ENCODE results near the gene EFNB2. TPM values are rescaled to one million over a fixed set of nuclear protein-coding genes. Genes with fewer than 3 reads are reported as not detected.

EFNB2 gene
- total and polyA plus RNA-seq, 2 of the 8 experiments (the other 6 are each of a cell fraction or from before 2014, with no cell fraction given): 8.2 to 12.0 TPM

DNA sequence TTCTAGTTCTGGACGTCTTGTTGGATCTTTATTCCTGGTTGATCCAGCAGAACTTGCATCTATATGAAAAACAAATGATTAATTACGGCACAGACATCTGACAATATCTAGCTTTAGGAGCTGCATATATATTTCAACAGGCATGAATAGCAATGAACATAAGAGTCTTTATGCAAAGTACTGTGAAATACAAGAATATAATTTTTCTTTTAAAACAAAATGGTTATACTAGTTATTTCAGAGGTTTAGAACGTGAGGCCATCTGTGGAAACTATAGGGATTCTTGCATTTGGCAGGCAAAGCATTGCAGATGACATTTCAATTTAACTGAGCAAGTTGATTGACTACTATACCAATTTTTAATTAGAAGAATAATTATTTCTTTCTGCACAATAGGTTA, 40.5 kb downstream of the EFNB2 start:
- H2AFZ ChIP-seq (ENCODE audit: low read length): no peak overlapping the region
- TF ChIP-seq CBX5 (IDR thresholded peaks at IDR 0.05; ENCODE audit: low read depth, low read length) (no peak), TAF7 (optimal IDR thresholded peaks at IDR 0.05; ENCODE audit: borderline replicate concordance, low read depth, low read length) (no peak), CHD1 (IDR thresholded peaks at IDR 0.05; ENCODE audit: low read depth, low read length) (no peak), TAF1 (IDR thresholded peaks at IDR 0.05; ENCODE audit: low read depth, low read length) (no peak), POLR2AphosphoS5 (IDR thresholded peaks at IDR 0.05; ENCODE audit: low read depth, low read length) (no peak), SUZ12 (IDR thresholded peaks at IDR 0.05; ENCODE audit: low read length) (no peak), CEBPB (IDR thresholded peaks at IDR 0.05; ENCODE audit: low read depth, low read length) (no peak), KDM1A (IDR thresholded peaks at IDR 0.05; ENCODE audit: borderline replicate concordance, low read length) (no peak), ZNF274 (IDR thresholded peaks at IDR 0.05; ENCODE audit: borderline replicate concordance, extremely low read depth, low read length) (no peak), EZH2 (IDR thresholded peaks at IDR 0.05; ENCODE audit: low read depth, low read length, severe bottlenecking) (no peak)
- TF ChIP-seq, protein P1, sequence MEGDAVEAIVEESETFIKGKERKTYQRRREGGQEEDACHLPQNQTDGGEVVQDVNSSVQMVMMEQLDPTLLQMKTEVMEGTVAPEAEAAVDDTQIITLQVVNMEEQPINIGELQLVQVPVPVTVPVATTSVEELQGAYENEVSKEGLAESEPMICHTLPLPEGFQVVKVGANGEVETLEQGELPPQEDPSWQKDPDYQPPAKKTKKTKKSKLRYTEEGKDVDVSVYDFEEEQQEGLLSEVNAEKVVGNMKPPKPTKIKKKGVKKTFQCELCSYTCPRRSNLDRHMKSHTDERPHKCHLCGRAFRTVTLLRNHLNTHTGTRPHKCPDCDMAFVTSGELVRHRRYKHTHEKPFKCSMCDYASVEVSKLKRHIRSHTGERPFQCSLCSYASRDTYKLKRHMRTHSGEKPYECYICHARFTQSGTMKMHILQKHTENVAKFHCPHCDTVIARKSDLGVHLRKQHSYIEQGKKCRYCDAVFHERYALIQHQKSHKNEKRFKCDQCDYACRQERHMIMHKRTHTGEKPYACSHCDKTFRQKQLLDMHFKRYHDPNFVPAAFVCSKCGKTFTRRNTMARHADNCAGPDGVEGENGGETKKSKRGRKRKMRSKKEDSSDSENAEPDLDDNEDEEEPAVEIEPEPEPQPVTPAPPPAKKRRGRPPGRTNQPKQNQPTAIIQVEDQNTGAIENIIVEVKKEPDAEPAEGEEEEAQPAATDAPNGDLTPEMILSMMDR (IDR thresholded peaks at IDR 0.05; ENCODE audit: control extremely low read depth in 1 of 3, insufficient read depth in 1 of 3, low read depth in 1 of 3, low read length in 3 of 3): no peak
- TF ChIP-seq, protein P2, sequence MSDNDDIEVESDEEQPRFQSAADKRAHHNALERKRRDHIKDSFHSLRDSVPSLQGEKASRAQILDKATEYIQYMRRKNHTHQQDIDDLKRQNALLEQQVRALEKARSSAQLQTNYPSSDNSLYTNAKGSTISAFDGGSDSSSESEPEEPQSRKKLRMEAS (IDR thresholded peaks at IDR 0.05): no peak

More for the DNA sequence above, 40.5 kb downstream of the EFNB2 start:
- Histone ChIP-seq H3K4me1 (replicated peaks in 1 of 4; ENCODE audit: control insufficient read depth in 3 of 4, insufficient read depth in 4 of 4, low read length in 3 of 4) (peaks cover 0 to 14% (median 3%) of the 10 kb centered on the region in 4 experiments; a peak in 4 of 7 replicates), H3K56ac (replicated peaks; ENCODE audit: insufficient read length, low read depth, low read length) (no peak overlapping the region), H2BK12ac (ENCODE audit: low read depth, low read length) (no peak overlapping the region), H2BK20ac (ENCODE audit: low read length) (no peak overlapping the region), H2BK5ac (ENCODE audit: low read depth, low read length) (no peak overlapping the region), H2BK120ac (replicated peaks; ENCODE audit: low read depth, low read length) (no peak overlapping the region), H3K4me3 (ENCODE audit: extremely low read depth in 1 of 4, insufficient read depth in 2 of 4, low read depth in 3 of 4, low read length in 4 of 4) (no peak overlapping the region), H3K9me3 (ENCODE audit: insufficient read depth in 2 of 2, low read depth in 1 of 2, low read length in 1 of 2) (no peaks in the 10 kb centered on the region), H3K27me3 (replicated peaks in 1 of 4; ENCODE audit: control insufficient read depth in 3 of 4, extremely low read depth in 1 of 4, insufficient read depth in 3 of 4, low read length in 3 of 4) (no peaks in the 10 kb centered on the region), H3K36me3 (ENCODE audit: control insufficient read depth in 2 of 4, insufficient read depth in 4 of 4, low read length in 3 of 4) (peaks cover 3 to 22% (median 15%) of the 10 kb centered on the region in 4 experiments; a peak in 6 of 8 replicates), H4K8ac (ENCODE audit: extremely low read depth, insufficient read depth, low read length) (no peak overlapping the region), H3K23ac (ENCODE audit: insufficient read length) (no peak overlapping the region), H3K14ac (ENCODE audit: insufficient read length) (no peak overlapping the region), H2BK15ac (ENCODE audit: low read length) (no peak overlapping the region), H3K4ac (replicated peaks; ENCODE audit: insufficient read length, low read depth, low read length) (no peak overlapping the region), H4K5ac (ENCODE audit: insufficient read length, low read depth, low read length) (no peak overlapping the region), H3K79me1 (ENCODE audit: low read depth, low read length) (no peaks in the 10 kb centered on the region; the same call in 1 of the 2 replicates), H3K79me2 (ENCODE audit: control insufficient read depth in 1 of 2, insufficient read depth in 2 of 2, low read length in 2 of 2) (no peaks in the 10 kb centered on the region; a peak in 1 of 4 replicates), H3K23me2 (ENCODE audit: low read depth, low read length) (no peaks in the 10 kb centered on the region), H3K27ac (ENCODE audit: low read depth, low read length) (no peak overlapping the region), H3K4me2 (ENCODE audit: insufficient read depth in 1 of 2, low read depth in 2 of 2, low read length in 2 of 2) (no peak overlapping the region), H2AK5ac (ENCODE audit: low read depth, low read length) (no peak overlapping the region), H4K20me1 (replicated peaks in 1 of 2; ENCODE audit: control insufficient read depth in 1 of 2, insufficient read depth in 2 of 2, low read length in 2 of 2) (peaks cover 0 to 5% of the 10 kb centered on the region in 2 experiments), H3K18ac (ENCODE audit: extremely low read depth, low read length) (no peak overlapping the region), H3K9ac (replicated peaks in 1 of 4; ENCODE audit: extremely low read depth in 1 of 4, low read depth in 3 of 4, low read length in 3 of 4) (no peak overlapping the region), H4K91ac (replicated peaks; ENCODE audit: insufficient read length, low read length) (no peak overlapping the region)
- no peak for DNase-seq (ENCODE audit: low read depth in 1 of 2, low spot score in 2 of 2)
- FAIRE-seq: no peak
- ChIA-PET POLR2A (ENCODE audit: partially characterized antibody) (no interaction called here), CTCF (ENCODE audit: partially characterized antibody) (interaction anchor here (0.9 to 1.1 kb wide), 2 partner anchors 37 to 41 kb away, joined by 3 read pairs; no protein-coding TSS in a partner anchor)
- WGBS, 2 experiments (ENCODE audit: extremely low coverage in 1 of 2, insufficient coverage in 1 of 2, insufficient read length in 1 of 2, insufficient replicate concordance in 2 of 2, low coverage in 1 of 2, low lambda C conversion rate in 2 of 2, missing lambda C conversion rate in 1 of 2): 91% methylated on average over 3 of the region's 3 CpGs; no CpG with 5 or more reads in 1 of the 2 experiments

Measured in H1 (cell line).